HG03280 (cell line): ENCODE results near the gene PIAS1.
"Not testable (repeated sequence)": the region's sequence is repeated elsewhere in the genome, so short reads cannot be mapped to it uniquely, and the experiment has no call there.

Source experiments
- ATAC-seq: cut with Tn5 transposase; IDR thresholded peaks from one replicate; pipeline ENCODE4 v1.9.1; 2021; ENCODE audit warnings: mild to moderate bottlenecking, moderate library complexity; ENCODE audit not compliant: unreplicated experiment

The PIAS1 gene

DNA sequence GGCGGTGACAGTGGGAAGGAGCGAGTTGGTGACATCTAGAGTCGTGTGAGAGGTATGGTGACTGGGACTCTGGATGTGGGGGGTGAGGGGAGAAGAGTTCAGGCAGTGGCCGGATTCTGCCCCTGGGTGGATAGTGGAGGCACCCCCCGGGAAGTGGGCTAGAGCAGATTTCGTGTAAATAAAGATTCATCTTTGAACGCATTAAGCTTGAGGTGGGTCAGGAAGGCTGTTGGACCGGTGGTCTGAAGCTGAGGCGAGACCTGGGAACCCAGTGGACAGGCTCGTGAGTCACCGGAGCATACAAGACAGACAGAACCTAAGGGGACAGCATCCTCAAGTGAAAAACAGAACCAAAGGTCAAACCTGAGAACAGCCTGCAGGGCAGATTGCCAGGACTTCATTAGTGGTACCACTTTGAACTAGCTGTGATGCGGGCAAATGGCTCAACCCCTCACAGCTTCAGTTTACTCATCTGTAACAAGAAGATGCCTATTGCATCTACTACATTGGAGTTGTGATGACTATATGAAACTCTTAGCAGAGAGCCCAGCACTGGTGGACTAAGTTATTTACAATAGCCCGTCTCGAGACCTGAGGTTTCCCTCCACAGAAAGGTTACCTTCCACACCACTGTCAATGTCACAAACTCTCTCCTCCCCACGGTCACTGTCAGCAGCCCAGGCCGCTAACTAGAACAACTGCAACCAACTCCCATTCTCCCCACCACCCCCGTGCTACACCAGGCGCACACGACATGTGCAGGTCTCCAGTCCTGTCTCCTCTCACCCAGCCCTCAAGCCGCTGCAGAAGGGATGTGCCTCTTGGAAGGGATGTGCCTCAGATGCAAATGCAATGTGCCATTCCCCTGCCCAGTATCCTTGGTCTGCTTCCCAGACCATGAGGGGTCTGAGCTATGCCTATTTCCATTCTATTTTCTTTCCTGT, 176.3 kb downstream of the PIAS1 start:
- ATAC-seq: no peak

DNA sequence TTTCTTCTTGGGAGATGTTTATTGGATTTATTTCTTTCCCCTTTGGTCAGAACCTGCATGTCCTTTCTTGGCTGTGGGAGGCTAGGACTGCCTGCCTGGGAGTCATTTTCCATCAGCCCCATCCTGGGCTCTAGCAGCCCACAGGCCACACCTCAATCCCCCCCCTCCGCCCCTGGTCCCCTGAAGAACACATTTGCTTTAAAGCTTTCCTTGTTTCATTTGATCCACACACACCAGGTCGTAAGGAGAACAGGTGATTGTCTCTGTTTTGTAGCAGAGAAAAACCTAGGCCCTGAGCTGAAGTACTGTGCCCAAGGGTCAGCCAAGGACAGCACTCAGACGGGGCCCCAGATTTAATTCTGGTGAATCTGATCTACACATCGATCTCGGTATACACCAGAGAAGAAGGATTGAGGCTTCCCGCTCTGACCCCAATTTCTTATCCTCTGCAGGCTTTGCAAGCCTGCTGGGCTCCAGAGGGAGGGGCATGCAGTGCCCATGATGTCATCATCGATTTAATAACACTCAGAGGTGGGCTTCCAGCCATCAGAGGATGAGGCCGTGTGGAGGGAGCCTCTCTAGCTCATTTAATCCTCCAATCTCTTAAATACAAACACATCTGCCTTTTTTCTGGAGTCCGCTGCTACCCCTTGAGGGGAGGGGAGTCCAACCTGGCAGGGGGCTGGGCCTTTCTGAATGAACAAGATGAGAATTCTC, 177.1 kb downstream of the PIAS1 start:
- no peak for ATAC-seq

GRCh38 chr15:68232449-68232848, 178.3 kb downstream of the PIAS1 start:
- ATAC-seq: no peak

GRCh38 chr15:68232937-68233336, 178.8 kb downstream of the PIAS1 start:
- ATAC-seq: no peak

DNA sequence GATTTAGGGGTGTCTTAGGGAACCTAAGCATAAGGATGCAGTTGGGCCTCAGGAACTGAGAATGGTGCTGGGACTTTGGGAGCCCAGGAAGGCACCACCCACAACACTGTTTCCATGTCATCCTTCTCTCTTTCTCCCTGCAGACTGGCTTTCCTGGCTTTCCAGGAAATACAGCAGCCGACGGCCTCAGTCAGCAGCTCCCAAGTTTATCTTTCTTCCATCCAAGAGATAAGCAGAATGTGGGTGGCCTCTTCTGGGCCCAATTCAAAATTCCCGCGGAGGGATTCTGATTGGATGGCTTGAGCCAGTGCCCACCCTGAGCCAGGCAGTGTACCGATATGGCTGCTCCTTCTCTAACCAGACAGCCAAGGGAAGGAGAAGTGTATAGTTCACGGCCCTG, 179.9 kb downstream of the PIAS1 start:
- no peak for ATAC-seq

GRCh38 chr15:68234520-68234919, 180.4 kb downstream of the PIAS1 start:
- ATAC-seq: not testable (repeated sequence)

- ATAC-seq: no peak
These were observed 180.9 kb downstream of the PIAS1 start for GRCh38 chr15:68235022-68235421.

DNA sequence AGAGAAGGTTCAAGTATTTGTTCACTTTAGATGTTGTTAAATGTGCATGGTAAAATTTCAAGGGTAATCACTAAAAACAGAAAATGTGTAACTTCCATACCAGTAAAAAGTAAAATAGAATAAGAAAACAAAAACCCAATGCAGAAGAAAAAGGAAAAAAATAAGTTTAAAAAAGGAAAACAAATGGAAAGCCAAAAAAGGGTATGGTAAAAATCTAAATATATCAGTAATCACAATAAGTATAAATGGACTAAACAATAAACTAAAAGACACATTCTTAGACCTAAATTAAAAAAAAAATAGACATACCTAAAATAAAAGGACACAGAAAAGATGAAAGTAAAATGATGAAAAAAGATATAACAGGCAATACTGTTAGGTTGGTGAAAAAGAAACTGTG, 184.9 kb downstream of the PIAS1 start:
- ATAC-seq: no peak

- no peak for ATAC-seq
These were observed 187.2 kb downstream of the PIAS1 start for GRCh38 chr15:68241088-68241935.
